Memory B cell (primary cell): ENCODE data around the gene CDKL5.

ENCODE experiments used
- ATAC-seq: fragments of 150-1000 bp; cut with Tn5 transposase; 2 replicates; pipeline ENCODE4 v1.10.0; 2021; ENCODE audit warnings: low read depth, mild to moderate bottlenecking, moderate library complexity
- DNase-seq, 2 donors: peaks; one replicate each; pipeline ENCODE4 v3.0.0; 2022; ENCODE audit warnings: low spot score in 2 of 2
- H3K27ac Mint-ChIP-seq: one replicate; pipeline ENCODE4 v1.8.0; 2022; ENCODE audit warnings: mild to moderate bottlenecking, moderate library complexity, mixed read lengths
- H3K27me3 Mint-ChIP-seq: one replicate; pipeline ENCODE4 v1.8.0; 2022; ENCODE audit warnings: mixed read lengths
- H3K36me3 Mint-ChIP-seq: one replicate; pipeline ENCODE4 v1.8.0; 2022; ENCODE audit warnings: mild to moderate bottlenecking, mixed read lengths
- H3K4me1 Mint-ChIP-seq: one replicate; pipeline ENCODE4 v1.8.0; 2022; ENCODE audit warnings: mixed read lengths
- H3K4me3 Mint-ChIP-seq: one replicate; pipeline ENCODE4 v1.8.0; 2022; ENCODE audit warnings: mild to moderate bottlenecking, moderate library complexity, mixed read lengths
- H3K9me3 Mint-ChIP-seq: one replicate; pipeline ENCODE4 v1.8.0; 2022; ENCODE audit warnings: mixed read lengths

Gene CDKL5

GRCh38 chrX:18491587-18492340, 66.4 kb downstream of the CDKL5 start:
- peak overlapping the region; percentile 6 for H3K27ac Mint-ChIP-seq
- H3K27me3 Mint-ChIP-seq, result no peaks in the 10 kb centered on the region
- peaks cover 3% of the 10 kb centered on the region for H3K36me3 Mint-ChIP-seq
- DNase-seq (no peak), ATAC-seq (no peak)
- H3K4me3 Mint-ChIP-seq, result no peak overlapping the region
- H3K4me1 Mint-ChIP-seq, result peaks cover 7% of the 10 kb centered on the region
- no peaks in the 10 kb centered on the region for H3K9me3 Mint-ChIP-seq

GRCh38 chrX:18534949-18535348, 109.5 kb downstream of the CDKL5 start:
- H3K36me3 Mint-ChIP-seq, result no peaks in the 10 kb centered on the region
- DNase-seq, result no peak
- no peak overlapping the region for H3K4me3 Mint-ChIP-seq
- no peak for ATAC-seq
- no peak overlapping the region for H3K27ac Mint-ChIP-seq
- no peaks in the 10 kb centered on the region for H3K27me3 Mint-ChIP-seq
- no peaks in the 10 kb centered on the region for H3K9me3 Mint-ChIP-seq
- H3K4me1 Mint-ChIP-seq, result peaks cover 6% of the 10 kb centered on the region

GRCh38 chrX:18537068-18537467, 111.7 kb downstream of the CDKL5 start:
- Mint-ChIP-seq H3K4me1 (peaks cover 6% of the 10 kb centered on the region), H3K27me3 (no peaks in the 10 kb centered on the region), H3K9me3 (peaks cover 1% of the 10 kb centered on the region), H3K4me3 (peak overlapping the region; percentile 22), H3K36me3 (no peaks in the 10 kb centered on the region), H3K27ac (no peak overlapping the region)
- DNase-seq (no peak), ATAC-seq (no peak)

- no peaks in the 10 kb centered on the region for H3K27me3 Mint-ChIP-seq
- ATAC-seq (no peak), DNase-seq (no peak)
- H3K27ac Mint-ChIP-seq, result no peak overlapping the region
- H3K4me3 Mint-ChIP-seq, result peak overlapping the region; percentile 22
- no peaks in the 10 kb centered on the region for H3K36me3 Mint-ChIP-seq
- peaks cover 6% of the 10 kb centered on the region for H3K4me1 Mint-ChIP-seq
- peaks cover 1% of the 10 kb centered on the region for H3K9me3 Mint-ChIP-seq
These were observed 112.1 kb downstream of the CDKL5 start for GRCh38 chrX:18537524-18537923.

GRCh38 chrX:18542131-18542530, 116.7 kb downstream of the CDKL5 start:
- no peak overlapping the region for H3K4me3 Mint-ChIP-seq
- peaks cover 2% of the 10 kb centered on the region for H3K36me3 Mint-ChIP-seq
- DNase-seq (no peak), ATAC-seq (no peak)
- H3K4me1 Mint-ChIP-seq, result peaks cover 6% of the 10 kb centered on the region
- H3K9me3 Mint-ChIP-seq, result peaks cover 1% of the 10 kb centered on the region
- H3K27me3 Mint-ChIP-seq, result no peaks in the 10 kb centered on the region
- no peak overlapping the region for H3K27ac Mint-ChIP-seq

GRCh38 chrX:18542905-18543304, 117.5 kb downstream of the CDKL5 start:
- ATAC-seq (no peak), DNase-seq (no peak)
- H3K4me3 Mint-ChIP-seq, result no peak overlapping the region
- no peak overlapping the region for H3K27ac Mint-ChIP-seq
- H3K27me3 Mint-ChIP-seq, result no peaks in the 10 kb centered on the region
- H3K4me1 Mint-ChIP-seq, result no peaks in the 10 kb centered on the region
- peaks cover 2% of the 10 kb centered on the region for H3K36me3 Mint-ChIP-seq
- H3K9me3 Mint-ChIP-seq, result peaks cover 1% of the 10 kb centered on the region

- Mint-ChIP-seq H3K9me3 (peaks cover 1% of the 10 kb centered on the region), H3K4me1 (no peaks in the 10 kb centered on the region), H3K4me3 (no peak overlapping the region), H3K27ac (no peak overlapping the region), H3K27me3 (no peaks in the 10 kb centered on the region), H3K36me3 (peaks cover 2% of the 10 kb centered on the region)
- DNase-seq (no peak), ATAC-seq (peak; percentile 64)
These were observed 118.3 kb downstream of the CDKL5 start for GRCh38 chrX:18543738-18544137.

- ATAC-seq (no peak), DNase-seq (no peak)
- Mint-ChIP-seq H3K27ac (no peak overlapping the region), H3K36me3 (peaks cover 2% of the 10 kb centered on the region), H3K27me3 (no peaks in the 10 kb centered on the region), H3K9me3 (no peaks in the 10 kb centered on the region), H3K4me3 (no peak overlapping the region), H3K4me1 (peaks cover 3% of the 10 kb centered on the region)
These were observed 120.4 kb downstream of the CDKL5 start for GRCh38 chrX:18545771-18546170.

GRCh38 chrX:18548996-18549395, 123.6 kb downstream of the CDKL5 start:
- Mint-ChIP-seq H3K27ac (no peak overlapping the region), H3K4me3 (no peak overlapping the region), H3K27me3 (no peaks in the 10 kb centered on the region), H3K4me1 (peaks cover 6% of the 10 kb centered on the region), H3K36me3 (peaks cover 2% of the 10 kb centered on the region), H3K9me3 (no peaks in the 10 kb centered on the region)
- ATAC-seq (no peak), DNase-seq (no peak)

GRCh38 chrX:18549643-18550042, 124.2 kb downstream of the CDKL5 start:
- ATAC-seq, result no peak
- no peaks in the 10 kb centered on the region for H3K27me3 Mint-ChIP-seq
- H3K36me3 Mint-ChIP-seq, result peaks cover 2% of the 10 kb centered on the region
- no peak overlapping the region for H3K4me3 Mint-ChIP-seq
- H3K4me1 Mint-ChIP-seq, result peaks cover 6% of the 10 kb centered on the region
- H3K27ac Mint-ChIP-seq, result no peak overlapping the region
- DNase-seq, result no peak
- H3K9me3 Mint-ChIP-seq, result no peaks in the 10 kb centered on the region

- H3K9me3 Mint-ChIP-seq, result no peaks in the 10 kb centered on the region
- H3K27me3 Mint-ChIP-seq, result no peaks in the 10 kb centered on the region
- H3K27ac Mint-ChIP-seq, result no peak overlapping the region
- H3K36me3 Mint-ChIP-seq, result no peaks in the 10 kb centered on the region
- ATAC-seq (no peak), DNase-seq (no peak)
- no peak overlapping the region for H3K4me3 Mint-ChIP-seq
- no peaks in the 10 kb centered on the region for H3K4me1 Mint-ChIP-seq
These were observed 132.5 kb downstream of the CDKL5 start for GRCh38 chrX:18557879-18558278.

- H3K4me1 Mint-ChIP-seq, result no peaks in the 10 kb centered on the region
- ATAC-seq (no peak), DNase-seq (no peak)
- no peaks in the 10 kb centered on the region for H3K27me3 Mint-ChIP-seq
- no peaks in the 10 kb centered on the region for H3K36me3 Mint-ChIP-seq
- no peak overlapping the region for H3K27ac Mint-ChIP-seq
- no peaks in the 10 kb centered on the region for H3K9me3 Mint-ChIP-seq
- H3K4me3 Mint-ChIP-seq, result no peak overlapping the region
These were observed 133.4 kb downstream of the CDKL5 start for GRCh38 chrX:18558799-18559198.

GRCh38 chrX:18561020-18561419, 135.6 kb downstream of the CDKL5 start:
- Mint-ChIP-seq H3K4me3 (no peak overlapping the region), H3K27ac (no peak overlapping the region), H3K9me3 (no peaks in the 10 kb centered on the region), H3K27me3 (no peaks in the 10 kb centered on the region), H3K36me3 (peaks cover 4% of the 10 kb centered on the region), H3K4me1 (no peaks in the 10 kb centered on the region)
- ATAC-seq (no peak), DNase-seq (no peak)

GRCh38 chrX:18565727-18566126, 140.3 kb downstream of the CDKL5 start:
- H3K4me3 Mint-ChIP-seq, result no peak overlapping the region
- no peak overlapping the region for H3K27ac Mint-ChIP-seq
- DNase-seq (no peak), ATAC-seq (no peak)
- H3K9me3 Mint-ChIP-seq, result no peaks in the 10 kb centered on the region
- peaks cover 10% of the 10 kb centered on the region for H3K36me3 Mint-ChIP-seq
- no peaks in the 10 kb centered on the region for H3K4me1 Mint-ChIP-seq
- H3K27me3 Mint-ChIP-seq, result no peaks in the 10 kb centered on the region

GRCh38 chrX:18566748-18567147, 141.3 kb downstream of the CDKL5 start:
- H3K4me3 Mint-ChIP-seq, result no peak overlapping the region

More at GRCh38 chrX:18566748-18567147, 141.3 kb downstream of the CDKL5 start:
- no peaks in the 10 kb centered on the region for H3K9me3 Mint-ChIP-seq
- no peaks in the 10 kb centered on the region for H3K27me3 Mint-ChIP-seq
- no peaks in the 10 kb centered on the region for H3K4me1 Mint-ChIP-seq
- DNase-seq (no peak), ATAC-seq (no peak)
- peaks cover 10% of the 10 kb centered on the region for H3K36me3 Mint-ChIP-seq
- H3K27ac Mint-ChIP-seq, result no peak overlapping the region
